ENCODE data around the gene RAB31.

DNA sequence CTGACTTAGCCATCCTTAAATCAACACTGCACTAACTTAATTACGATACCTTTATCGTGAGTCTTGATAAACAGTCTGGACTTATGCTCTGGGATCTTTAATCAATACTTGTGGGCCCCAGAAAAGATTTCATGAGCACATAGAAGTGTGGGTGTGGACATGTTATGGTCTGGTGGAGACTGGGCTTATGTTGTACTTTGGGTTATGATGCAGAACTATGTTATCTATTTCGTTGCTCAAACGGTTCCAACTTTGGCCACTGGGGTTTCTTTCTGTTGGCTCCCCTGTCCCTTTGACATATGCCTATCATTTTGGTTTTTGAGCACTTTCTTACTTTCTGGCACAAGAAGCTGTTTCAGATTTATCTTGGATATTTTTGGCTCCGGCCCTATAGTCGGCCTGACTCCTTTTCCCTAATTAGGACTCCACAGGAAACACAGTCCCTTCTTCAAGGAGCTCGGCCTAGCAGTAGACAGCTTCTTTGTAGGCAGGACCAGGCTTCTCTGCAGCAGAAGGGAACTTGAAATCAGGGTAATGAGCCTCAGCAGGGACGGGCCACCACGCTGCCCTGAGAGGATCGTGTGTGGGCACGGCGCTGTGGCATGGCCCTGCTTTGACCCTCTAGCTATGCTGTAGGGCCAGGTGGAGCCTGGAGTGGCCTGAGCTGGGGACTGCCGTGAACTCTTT is 123.1 kb downstream of the RAB31 start:
- TF ChIP-seq POLR2A (IDR thresholded peaks at IDR 0.05): no peak
- TF ChIP-seq, protein P1, sequence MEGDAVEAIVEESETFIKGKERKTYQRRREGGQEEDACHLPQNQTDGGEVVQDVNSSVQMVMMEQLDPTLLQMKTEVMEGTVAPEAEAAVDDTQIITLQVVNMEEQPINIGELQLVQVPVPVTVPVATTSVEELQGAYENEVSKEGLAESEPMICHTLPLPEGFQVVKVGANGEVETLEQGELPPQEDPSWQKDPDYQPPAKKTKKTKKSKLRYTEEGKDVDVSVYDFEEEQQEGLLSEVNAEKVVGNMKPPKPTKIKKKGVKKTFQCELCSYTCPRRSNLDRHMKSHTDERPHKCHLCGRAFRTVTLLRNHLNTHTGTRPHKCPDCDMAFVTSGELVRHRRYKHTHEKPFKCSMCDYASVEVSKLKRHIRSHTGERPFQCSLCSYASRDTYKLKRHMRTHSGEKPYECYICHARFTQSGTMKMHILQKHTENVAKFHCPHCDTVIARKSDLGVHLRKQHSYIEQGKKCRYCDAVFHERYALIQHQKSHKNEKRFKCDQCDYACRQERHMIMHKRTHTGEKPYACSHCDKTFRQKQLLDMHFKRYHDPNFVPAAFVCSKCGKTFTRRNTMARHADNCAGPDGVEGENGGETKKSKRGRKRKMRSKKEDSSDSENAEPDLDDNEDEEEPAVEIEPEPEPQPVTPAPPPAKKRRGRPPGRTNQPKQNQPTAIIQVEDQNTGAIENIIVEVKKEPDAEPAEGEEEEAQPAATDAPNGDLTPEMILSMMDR (IDR thresholded peaks at IDR 0.05): no peak

All from testis (tissue), 2 donors.